NCI-H1417 (cell line): ENCODE data around the gene NTNG2.

Source experiments
- DNase-seq, 3 experiments: peaks; one replicate each; lab custom pipeline; 2025; lab: John Stamatoyannopoulos, UW

Gene NTNG2

GRCh38 chr9:132172185-132172584, 10.3 kb downstream of the NTNG2 start:
- DNase-seq: no peak

- no peak for DNase-seq
Measured at GRCh38 chr9:132175431-132175830, 13.6 kb downstream of the NTNG2 start.

- no peak for DNase-seq
Measured at GRCh38 chr9:132176338-132176737, 14.5 kb downstream of the NTNG2 start.

- peak in 1 of 3 experiments; percentile 19 for DNase-seq
Measured at GRCh38 chr9:132181796-132182313, 20.0 kb downstream of the NTNG2 start.

GRCh38 chr9:132182314-132183091, 20.6 kb downstream of the NTNG2 start:
- DNase-seq: peak in 2 of 3 experiments; percentile 34 to 59

- DNase-seq: peak; percentile 4 to 68 (median 64)
Measured at GRCh38 chr9:132183134-132183533, 21.3 kb downstream of the NTNG2 start.

GRCh38 chr9:132183715-132184114, 21.9 kb downstream of the NTNG2 start:
- no peak for DNase-seq

- peak; percentile 15 to 52 (median 32) for DNase-seq
Measured at GRCh38 chr9:132184124-132184523, 22.3 kb downstream of the NTNG2 start.

GRCh38 chr9:132185073-132186009, 23.5 kb downstream of the NTNG2 start:
- DNase-seq: no peak

- DNase-seq: peak; percentile 10 to 64 (median 33)
Measured at GRCh38 chr9:132187121-132187620, 25.3 kb downstream of the NTNG2 start.

GRCh38 chr9:132190966-132191365, 29.1 kb downstream of the NTNG2 start:
- no peak for DNase-seq

- peak in 2 of 3 experiments; percentile 21 to 28 for DNase-seq
Measured at GRCh38 chr9:132192728-132193127, 30.9 kb downstream of the NTNG2 start.

- DNase-seq: no peak
Measured at GRCh38 chr9:132193227-132194124, 31.6 kb downstream of the NTNG2 start.

GRCh38 chr9:132194508-132194907, 32.6 kb downstream of the NTNG2 start:
- no peak for DNase-seq

- no peak for DNase-seq
Measured at GRCh38 chr9:132197315-132197714, 35.5 kb downstream of the NTNG2 start.

GRCh38 chr9:132197856-132198550, 36.1 kb downstream of the NTNG2 start:
- no peak for DNase-seq

GRCh38 chr9:132199056-132199455, 37.2 kb downstream of the NTNG2 start:
- no peak for DNase-seq

- DNase-seq: no peak
Measured at GRCh38 chr9:132200706-132201105, 38.8 kb downstream of the NTNG2 start.

- DNase-seq: peak; percentile 57 to 93 (median 82)
Measured at GRCh38 chr9:132201139-132201538, 39.3 kb downstream of the NTNG2 start.
